HG03039 (cell line): ENCODE results near the gene VIPAS39.

ENCODE experiments used
- ATAC-seq: cut with Tn5 transposase; IDR thresholded peaks from one replicate; pipeline ENCODE4 v1.9.1; 2021; ENCODE audit warnings: mild to moderate bottlenecking, moderate library complexity; ENCODE audit not compliant: unreplicated experiment

Gene VIPAS39

DNA sequence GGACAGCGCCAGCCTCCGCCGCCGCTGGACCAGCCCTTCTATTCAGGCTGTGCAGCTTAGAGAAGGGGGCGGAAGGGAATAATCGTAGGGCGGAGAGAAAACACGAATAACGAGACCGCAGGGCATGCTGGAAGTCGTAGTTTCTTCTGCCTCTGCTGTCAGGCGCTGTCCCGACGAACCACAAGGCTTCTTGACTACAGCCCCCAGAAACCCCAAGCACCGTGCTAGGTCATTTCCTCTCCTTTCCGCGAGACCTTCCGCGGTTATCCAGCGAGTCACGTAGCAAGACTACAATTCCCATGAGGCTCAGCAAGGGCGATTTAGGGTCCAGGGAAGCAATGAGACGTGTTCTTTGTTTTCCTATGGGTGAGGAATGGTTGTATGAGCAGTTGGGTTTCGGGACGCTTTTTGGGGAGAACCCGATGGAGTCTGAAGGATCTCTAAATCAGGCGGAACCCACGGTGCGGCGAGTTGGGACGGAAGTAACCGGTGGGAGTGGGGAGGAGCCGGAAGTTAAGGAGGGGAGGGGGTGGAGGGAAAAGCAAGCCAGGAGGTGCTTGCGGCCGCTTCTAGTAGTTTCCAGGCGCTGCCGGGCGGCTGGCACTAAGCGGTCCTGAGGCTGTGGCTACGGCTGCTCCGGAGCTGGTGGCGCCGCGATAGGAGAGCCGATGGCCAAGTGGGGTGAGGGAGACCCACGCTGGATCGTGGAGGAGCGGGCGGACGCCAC lies at the start of gene VIPAS39, which contains the start of gene AHSA1:
Gene VIPAS39 (minus strand): TSS at position 80 of the 727 bp plus-strand sequence. CDS start 3,499 bp downstream, outside the sequence.
Gene AHSA1 (plus strand): TSS at position 572 of the 727 bp plus-strand sequence. CDS start 97 bp downstream, at position 669.
- peak; percentile 90 for ATAC-seq

DNA sequence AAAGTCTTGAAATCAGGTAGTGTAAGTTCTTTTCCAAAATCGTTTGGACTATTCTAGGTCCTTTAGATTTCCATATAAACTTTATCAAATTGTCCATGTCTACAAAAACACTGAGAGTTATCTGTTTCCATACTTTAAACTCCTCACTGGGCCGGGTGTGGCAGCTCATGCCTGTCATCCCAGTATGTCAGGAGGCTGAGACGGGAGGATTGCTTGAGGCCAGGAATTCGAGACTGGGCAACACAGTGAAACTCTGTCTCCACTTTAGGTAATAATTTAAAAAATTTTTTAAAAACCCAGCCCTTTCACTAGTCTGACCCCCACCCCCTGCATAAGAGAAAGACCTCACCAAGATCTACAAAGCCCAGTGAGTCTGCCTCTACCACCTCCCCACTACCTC lies 47.6 kb upstream of the VIPAS39 start:
- no peak for ATAC-seq

DNA sequence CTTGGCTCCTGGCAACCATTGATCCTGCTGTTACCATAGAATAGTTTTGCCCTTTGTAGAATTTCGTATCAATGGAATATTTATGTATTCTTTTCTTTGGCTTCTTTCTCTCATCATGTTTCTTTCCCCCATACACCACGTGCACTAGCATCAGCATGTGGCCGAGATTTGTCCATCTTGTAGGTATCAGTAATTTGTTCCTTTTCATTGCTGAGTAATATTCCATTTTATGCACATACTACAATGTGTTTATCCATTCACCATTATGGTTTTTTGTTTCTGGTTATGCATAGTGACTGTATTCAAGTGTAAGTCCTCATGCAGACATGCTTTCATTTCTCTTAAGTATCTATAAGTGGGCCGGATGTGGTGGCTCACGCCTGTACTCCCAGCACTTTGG lies 45.7 kb upstream of the VIPAS39 start:
- no peak for ATAC-seq

DNA sequence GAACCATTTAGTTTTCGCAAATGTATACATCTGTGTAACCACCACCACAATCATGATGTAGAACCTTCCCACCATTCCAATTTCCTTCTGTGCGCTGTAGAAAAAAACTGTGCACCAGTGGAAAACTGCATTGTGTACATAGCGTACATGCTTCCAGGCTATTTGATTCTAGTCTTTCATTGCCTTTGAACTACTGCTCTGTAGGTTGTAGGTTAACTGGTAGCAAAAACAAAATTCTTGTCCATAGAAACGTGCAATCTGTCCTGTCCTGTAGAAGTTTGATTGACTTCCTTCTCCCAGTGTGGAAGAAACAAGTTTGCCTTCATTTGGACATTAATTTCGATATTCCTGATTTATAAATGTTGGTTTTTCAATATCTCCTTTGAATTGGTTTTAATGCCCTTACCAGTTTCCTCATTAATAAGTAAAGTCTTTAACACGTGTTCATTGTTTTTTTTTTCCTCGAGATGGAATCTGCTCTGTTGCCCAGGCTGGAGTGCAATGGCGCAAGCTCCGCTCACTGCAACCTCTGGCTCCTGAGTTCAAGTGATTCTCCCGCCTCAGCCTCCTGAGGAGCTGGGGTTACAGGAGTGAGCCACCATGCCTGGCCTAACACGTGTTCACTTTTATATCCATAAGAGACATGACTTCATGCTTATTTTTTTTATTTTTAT lies 44.8 kb upstream of the VIPAS39 start:
- ATAC-seq, result no peak

DNA sequence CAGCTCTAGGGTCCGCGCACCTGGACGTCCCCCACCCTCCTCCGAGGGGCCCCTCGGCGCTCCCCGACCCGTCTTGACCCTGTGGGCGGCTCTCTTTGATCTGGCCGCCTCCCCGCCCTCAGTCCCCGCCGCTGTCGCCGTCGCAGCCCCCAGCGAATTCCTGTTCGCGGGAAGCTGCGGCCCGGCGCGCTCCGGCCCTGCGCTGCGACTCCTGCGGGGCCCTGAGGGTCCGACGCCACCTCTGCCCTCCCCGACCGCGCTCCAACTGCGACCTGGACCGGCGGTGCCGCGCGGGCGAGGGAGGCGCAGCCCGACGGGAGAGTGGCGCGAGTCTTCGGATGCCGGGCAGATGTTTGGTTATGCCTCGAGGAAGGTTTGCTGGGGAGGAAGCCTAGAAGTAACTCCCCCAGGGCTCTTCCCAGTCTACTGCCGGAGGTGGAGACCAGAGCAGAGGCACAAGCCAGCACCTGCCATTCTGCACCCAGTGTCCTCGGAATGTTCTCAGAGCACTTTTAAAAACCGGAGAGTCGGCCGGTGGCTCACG lies 41.7 kb upstream of the VIPAS39 start:
- ATAC-seq, result peak; percentile 18

DNA sequence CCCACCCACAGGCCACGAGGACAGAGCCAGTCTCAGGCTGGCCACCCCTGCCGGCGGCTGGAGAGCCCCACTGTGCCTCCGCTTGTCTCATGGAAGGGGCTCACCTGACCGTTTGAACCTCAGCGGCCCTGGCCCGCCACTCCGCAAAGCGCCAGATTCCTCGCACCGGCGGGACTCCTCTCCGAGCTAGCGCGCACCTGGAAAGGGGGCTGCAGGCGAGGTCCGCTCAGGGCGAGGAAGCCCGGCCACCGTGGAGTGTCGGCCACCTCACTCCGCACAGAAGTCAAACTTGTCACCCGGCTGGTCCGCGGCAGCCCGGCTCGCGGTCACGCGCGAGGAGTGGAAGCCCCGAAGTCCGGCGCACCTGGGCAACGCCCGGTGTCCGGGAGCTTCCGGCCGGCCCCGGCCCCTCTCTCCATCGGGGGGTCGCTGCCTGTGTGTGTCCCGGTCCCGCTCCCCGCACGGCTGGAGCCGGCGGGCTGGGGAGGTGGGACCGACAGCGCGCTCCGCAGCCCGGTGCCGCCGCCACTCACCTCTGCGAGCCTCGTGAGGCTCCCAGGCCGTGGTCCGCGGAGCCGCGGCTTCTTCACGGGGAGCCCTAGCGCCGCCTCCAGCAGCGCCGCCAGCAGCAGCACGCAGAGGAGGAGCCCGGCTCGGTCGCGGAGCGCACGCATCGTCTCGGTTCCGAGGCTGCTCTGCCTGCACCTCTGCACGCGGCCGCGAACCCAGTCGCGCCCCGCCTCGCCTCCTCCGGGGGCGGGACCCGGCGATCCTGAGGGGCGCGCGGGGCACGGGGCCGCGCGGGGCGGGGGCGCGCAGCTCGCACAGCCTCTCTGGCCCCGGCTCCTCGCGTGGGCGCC lies 40.9 kb upstream of the VIPAS39 start, which contains the start of gene ISM2:
Gene ISM2 (minus strand): TSS at position 697 of the 860 bp plus-strand sequence. CDS start 23 bp downstream, at position 674.
- ATAC-seq, result peak; percentile 55

DNA sequence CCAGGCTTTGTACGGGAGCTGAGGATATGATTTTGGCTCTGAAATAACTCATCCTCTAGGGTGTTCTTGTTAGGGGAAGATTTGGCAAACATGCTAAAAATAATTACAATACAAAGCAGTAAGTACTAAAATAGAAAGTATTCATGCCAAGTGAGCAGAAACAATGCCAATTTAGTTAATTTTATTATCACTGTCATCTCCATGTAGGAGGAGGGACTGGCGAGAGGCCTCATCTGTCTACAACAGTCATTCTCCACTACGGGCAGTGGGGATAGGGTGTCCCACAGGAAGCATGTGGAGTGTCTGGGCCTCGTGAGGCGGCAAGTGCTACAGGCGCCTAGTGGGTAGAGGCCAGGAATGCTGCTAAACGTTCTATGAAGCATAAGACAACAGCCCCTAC lies 37.9 kb upstream of the VIPAS39 start:
- ATAC-seq, result no peak

DNA sequence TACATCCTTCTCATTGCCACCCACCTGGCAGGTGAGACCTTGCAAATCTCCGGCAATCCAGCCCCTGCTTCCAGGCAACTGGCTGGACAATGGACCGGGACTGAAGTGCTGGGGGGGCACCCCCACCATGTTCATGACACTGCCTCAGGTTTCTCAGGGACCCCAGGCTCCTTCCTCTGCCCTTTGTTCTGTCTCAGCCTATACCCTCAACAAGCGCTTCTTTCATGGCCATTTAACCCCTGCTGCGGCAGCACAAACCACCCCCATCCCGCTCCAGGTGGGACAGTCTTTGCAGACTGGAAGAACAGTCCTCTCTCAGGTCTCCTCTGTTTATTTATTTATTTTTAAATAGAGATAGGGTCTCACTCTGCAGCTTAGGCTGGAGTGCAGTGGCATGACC lies 33.7 kb upstream of the VIPAS39 start:
- ATAC-seq, result no peak

DNA sequence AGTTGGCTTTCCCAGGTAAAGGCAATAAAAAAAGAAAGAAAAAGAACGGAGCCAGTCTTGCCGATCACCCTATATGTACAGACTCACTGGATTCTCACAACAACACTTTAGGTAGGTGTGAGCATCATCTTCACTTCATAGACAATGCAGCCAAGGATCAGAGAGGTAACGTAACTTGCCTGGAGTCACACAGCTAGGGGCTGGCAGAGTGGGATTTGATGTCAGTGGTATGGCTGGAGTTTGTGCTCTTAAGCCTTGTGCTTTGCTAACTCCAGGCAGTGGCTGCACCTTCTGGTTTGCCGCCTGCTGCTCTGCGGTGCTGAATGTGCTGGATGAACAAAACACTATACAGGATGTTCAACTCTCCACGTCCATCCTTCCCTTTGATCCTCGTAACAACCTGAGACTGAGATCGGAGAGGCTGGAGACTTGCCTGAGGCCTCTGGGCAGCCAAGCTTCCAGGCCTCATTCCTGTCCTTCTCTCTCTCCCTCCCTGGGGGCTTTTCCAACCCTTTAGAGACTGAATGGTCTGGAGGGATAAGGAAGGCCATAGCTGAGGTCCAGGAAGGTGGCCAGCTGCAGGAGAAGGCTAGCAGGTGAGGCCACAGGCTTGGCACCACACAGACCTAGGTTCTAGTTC lies 33.1 kb upstream of the VIPAS39 start:
- no peak for ATAC-seq

DNA sequence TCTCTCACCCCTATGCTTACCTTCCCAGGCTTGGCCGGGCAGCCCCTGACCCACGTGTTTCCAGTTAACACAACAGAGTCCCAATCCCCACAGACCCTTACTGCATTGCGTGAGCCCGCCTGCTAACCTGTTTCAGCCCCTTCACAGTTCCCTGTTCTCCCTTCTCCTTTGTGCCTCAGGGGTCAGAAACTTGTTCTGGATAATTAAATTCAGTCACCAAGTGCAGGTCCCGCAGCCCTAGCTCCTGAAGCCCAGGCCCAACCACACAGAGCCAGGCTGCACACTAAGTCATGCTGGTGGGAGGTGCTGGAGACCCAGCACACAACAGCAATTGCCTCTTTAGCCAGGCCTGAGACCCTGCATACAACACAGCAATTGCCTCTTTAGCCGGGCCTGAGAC lies 31.6 kb upstream of the VIPAS39 start:
- no peak for ATAC-seq

DNA sequence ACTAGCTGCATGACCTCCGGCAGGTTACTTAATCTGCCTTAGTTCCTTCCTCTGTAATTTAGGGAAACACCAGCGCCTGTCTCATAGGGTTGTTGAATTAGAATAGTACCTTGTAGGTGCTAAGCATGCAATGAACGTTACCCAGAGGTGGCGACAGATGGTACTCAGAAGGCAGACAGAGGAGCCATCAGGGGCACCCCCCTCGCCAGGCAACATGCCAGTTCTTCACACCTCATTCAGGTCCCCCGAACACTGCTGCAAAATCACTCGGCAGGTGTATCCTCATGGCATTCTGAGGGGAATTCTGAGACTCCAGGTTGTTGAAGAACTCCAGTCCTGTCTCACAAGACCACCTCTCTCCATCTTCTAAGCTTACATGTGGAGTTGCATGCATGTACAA lies 31.2 kb upstream of the VIPAS39 start:
- ATAC-seq, result no peak

DNA sequence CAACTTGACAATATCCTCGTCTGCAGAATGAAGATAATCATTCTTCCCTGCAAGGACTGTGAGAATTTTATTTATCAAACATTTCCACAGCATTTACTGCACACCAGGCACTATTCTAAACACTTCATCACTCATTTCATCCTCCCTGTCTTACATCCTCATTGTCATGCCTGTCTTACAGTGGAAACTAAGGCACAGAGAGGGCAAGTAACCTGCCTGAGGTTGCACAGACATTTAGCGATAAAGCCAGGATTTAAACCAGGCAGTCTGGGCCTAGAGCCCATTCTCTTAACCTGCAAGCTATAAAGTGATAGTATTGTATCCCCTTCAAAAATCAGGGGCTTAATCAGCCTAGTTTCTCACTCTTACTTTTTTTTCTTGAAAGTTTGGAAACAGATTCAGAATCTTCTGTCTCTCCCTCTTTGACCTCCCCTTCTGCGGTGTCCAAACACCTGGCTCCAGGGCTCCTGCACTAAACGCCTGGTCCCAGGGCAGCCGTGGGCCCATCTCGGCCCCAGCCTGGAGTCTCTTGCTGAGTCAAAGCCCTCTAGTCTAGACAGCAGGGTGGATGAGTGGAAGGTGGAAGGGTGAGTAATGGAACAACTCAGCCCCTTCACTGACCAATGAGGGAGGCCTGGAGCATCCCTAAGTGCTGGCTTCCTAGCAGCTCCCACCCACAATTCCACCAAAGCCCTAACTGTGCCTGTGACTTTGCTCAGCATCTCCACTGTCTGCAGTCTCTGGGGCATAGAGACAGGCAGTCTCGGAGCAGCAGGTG lies 28.7 kb upstream of the VIPAS39 start:
- no peak for ATAC-seq

DNA sequence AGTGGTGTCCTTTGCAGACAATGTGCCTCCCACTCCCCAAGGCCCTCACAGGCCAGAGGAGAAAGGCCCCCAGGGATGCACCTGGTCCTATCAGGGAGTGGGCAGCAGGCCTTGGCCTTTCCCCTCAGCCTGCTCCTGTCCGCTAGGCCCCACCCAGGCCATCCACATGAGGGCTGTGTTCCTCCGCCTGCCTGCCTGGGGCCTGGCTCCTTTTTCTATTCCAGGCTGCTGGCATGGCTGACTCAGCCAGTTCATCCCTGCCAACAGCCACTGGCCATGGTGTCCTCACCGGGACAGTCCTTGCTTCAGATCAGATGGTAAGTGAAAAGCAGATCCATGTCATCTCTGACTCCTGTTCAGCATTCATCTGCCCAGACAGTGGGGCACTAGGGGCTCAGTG lies 27.9 kb upstream of the VIPAS39 start:
- ATAC-seq, result no peak

DNA sequence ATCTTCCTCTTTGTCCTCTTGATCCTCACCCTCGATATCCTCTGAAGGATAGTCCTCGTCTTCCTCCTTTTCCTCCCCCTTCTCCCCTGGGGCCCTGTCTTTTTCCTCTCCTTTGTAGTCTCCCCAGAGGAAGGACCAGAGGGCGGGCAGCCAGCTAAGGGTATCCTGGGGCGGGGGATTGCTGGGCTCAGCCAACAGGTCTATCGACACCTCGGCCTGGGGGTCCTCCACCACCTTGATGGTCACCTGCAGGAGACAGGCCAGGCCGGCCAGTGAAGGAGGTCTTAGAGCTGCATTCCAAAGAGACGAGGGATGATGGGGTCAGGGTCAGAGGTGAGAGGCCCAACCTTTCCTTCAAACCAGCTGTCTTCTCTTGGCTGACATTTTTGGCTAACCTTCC lies 25.0 kb upstream of the VIPAS39 start:
- ATAC-seq, result no peak

DNA sequence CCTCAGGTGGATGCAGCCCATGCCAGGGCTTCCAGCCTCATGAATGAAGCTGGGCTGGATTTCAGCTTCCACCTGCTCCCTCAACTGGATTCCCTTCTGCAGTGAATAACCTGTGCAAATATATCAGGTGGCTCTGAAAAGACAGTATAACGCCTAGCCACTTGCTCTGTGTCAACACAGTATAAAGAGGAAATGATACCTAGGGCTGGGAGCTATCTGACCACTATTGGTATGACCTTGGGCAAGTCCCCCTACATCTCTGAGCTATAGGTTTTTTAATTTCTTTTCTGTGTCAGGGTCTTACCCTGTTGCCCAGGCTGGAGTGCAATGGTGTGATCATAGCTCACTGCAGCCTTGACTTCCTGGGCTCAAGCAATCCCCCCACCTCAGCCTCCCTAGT lies 21.4 kb upstream of the VIPAS39 start:
- ATAC-seq, result peak; percentile 74

DNA sequence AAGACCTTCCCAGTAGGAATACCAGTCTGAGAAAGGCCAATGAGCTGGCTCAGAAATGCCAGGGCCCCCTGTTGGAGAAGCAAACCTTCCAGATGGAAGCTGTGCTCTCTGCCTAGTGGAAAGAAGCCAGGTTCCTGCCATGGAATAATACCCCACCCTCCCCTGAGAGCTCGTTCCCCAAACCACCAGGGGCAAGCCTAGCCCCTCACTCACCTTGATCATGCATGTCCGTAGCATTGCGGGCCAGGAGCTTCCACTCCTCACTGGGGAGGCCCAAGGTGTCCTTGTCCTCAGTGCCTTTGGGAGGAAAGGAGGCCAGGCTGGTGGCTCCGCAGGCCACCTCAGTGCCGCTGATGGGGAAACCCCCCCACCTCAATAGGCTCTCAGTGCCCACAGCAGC lies 20.6 kb upstream of the VIPAS39 start:
- no peak for ATAC-seq

DNA sequence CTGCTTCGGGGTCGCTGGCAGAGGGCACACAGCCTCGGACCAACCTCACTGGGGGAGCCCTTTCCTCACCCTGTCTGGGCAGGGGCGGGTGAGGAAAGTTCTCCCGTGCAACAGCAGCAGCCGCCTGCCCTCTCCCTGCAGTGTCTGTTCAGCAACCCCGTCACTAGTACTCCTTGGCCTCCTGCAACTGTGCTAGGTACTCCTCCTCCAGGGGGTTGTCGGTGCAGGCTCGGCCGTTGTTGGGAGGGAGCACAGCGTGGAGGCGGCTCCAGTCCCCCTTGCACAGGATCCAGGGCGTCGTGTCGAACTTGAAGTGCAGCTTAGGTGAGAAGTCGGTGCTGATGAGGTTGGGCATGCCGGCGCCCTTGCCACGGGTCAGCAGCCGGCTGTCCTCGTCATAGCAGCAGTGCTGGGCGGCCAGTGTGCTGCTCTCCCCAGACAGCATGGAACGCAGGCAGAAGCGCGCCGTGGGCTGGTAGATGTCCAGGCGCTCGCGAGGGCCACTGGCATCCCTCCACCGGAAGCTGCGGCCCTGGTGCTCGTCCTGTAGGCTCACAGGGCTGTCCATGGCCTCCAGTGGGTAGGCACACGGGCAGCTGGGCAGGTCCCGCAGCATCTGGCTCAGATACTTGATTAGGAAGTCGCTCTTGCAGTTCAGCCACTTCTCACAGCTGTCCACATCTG lies 18.2 kb upstream of the VIPAS39 start:
- no peak for ATAC-seq

DNA sequence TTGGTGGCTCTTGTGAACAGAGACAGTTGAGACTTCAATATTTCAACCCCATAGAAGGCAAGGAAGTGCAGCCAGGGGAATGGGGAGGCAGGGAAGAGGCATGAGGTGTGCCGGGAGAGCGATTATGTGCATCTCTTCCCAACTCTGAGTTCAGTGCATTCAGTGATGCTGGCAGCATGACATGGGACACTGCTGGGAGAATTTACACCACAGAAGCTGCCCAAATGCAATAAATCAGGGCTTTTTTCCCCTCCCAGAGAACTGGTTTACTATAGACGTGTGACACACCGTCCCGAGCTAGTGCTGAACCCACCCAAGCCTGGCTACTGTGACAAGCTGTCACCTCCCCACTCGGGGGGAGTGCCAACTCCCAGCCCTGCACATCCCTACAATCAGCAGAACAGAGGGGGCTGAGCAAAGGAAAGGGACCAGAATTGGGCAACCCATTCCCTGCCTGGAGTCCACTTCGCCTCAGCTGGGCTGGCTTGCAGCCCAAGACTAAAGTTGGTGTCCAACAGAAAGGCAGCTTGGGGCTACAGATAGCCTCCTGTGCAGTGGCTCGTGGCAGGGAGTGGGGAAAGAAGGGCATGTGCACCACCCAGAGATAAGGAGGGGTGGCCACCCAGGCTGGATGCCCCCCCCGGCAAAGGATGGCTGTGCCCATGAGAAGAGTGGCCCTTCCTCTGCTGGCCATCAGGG lies 17.2 kb upstream of the VIPAS39 start:
- ATAC-seq, result no peak

DNA sequence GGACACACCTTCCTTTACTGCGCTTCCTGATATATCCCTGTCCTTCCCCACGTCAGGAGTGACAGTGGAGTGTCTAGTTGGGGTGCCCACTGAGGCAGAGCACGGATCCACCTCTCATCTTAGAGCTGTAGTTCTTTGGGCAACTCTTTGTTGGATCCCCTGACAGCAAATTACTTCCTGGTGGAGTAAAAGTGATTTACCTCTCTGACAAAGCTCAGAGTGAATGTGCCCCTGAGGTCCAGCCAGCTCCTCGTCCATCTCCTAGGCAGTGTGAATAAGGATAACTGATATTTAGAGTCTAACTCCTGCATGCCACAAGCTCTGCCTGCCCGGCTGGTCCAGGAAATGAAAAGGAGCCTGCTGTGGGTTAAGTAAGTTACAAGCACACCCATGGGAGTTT lies 16.5 kb upstream of the VIPAS39 start:
- no peak for ATAC-seq
